GM12878 (cell line): ENCODE data around the gene FSIP1.

Experiments
- EP300 ChIP-seq, 2 experiments: fragments of 150-350 bp in 1 of 2; IDR thresholded peaks; 2 replicates each; pipeline ENCODE4 v1.6.1; 2011 to 2012; ENCODE audit warnings: low read depth in 2 of 2, low read length in 2 of 2, borderline replicate concordance in 1 of 2, improper control_type of control experiment in 1 of 2, inconsistent platforms in 1 of 2; ENCODE audit not compliant: control insufficient read depth in 1 of 2
- RAD21 ChIP-seq: IDR thresholded peaks from 2 replicates; pipeline ENCODE4 v1.6.1; 2011; ENCODE audit warnings: mild to moderate bottlenecking, low read depth, low read length, moderate library complexity; ENCODE audit not compliant: insufficient read depth
- SIN3A ChIP-seq: IDR thresholded peaks from 2 replicates; pipeline ENCODE4 v1.6.1; 2012; ENCODE audit warnings: low read depth, low read length, improper control_type of control experiment
- TF ChIP-seq, protein P1 (sequence below), 3 experiments: IDR thresholded peaks in 2 of 3; conservative IDR thresholded peaks in 1 of 3; 2 replicates each; pipeline ENCODE4 v1.5.1; 2011; ENCODE audit warnings: low read depth in 3 of 3, low read length in 3 of 3, mild to moderate bottlenecking in 3 of 3, control low read depth in 2 of 3, moderate library complexity in 2 of 3, inconsistent platforms in 1 of 3, mixed read lengths in 1 of 3; ENCODE audit not compliant: control insufficient read depth in 2 of 3, insufficient read depth in 1 of 3; ENCODE audit errors: extremely low read depth in 1 of 3

DNA sequence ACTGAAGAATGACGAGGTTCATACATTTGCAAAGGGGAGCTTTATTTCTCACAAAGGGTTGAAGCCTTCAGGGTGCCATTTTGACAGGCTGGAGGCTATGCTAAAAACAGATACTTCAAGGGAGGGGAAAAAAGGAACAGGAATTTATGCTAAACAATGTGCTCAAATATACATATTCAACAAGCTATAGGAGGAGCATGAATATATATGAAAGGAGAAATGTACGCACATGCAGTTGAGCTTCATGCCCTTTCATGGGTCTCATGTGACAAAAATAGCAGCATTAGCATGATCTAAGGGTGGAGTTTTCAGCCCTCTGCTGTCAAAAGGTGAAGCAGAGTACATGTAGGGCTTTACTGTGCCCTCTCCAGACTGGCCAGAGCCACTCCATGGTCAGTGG, 44.3 kb upstream of the FSIP1 start:
- TF ChIP-seq EP300 (IDR thresholded peaks at IDR 0.05; ENCODE audit: borderline replicate concordance in 1 of 2, control insufficient read depth in 1 of 2, low read depth in 2 of 2, low read length in 2 of 2) (no peak), SIN3A (no peak), RAD21 (no peak)
- TF ChIP-seq, protein P1, sequence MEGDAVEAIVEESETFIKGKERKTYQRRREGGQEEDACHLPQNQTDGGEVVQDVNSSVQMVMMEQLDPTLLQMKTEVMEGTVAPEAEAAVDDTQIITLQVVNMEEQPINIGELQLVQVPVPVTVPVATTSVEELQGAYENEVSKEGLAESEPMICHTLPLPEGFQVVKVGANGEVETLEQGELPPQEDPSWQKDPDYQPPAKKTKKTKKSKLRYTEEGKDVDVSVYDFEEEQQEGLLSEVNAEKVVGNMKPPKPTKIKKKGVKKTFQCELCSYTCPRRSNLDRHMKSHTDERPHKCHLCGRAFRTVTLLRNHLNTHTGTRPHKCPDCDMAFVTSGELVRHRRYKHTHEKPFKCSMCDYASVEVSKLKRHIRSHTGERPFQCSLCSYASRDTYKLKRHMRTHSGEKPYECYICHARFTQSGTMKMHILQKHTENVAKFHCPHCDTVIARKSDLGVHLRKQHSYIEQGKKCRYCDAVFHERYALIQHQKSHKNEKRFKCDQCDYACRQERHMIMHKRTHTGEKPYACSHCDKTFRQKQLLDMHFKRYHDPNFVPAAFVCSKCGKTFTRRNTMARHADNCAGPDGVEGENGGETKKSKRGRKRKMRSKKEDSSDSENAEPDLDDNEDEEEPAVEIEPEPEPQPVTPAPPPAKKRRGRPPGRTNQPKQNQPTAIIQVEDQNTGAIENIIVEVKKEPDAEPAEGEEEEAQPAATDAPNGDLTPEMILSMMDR (IDR thresholded peaks at IDR 0.05 in 2 of 3, conservative IDR thresholded peaks at IDR 0.05 in 1 of 3; ENCODE audit: control insufficient read depth in 2 of 3, extremely low read depth in 1 of 3, insufficient read depth in 1 of 3, low read depth in 3 of 3, low read length in 3 of 3), result no peak
